K562 (cell line): ENCODE results near the gene PPIL1. TPM values are rescaled to one million over a fixed set of nuclear protein-coding genes. Genes with fewer than 3 reads are reported as not detected.
A peak's percentile ranks its signal among the peaks of the same experiment; 100 is the strongest.

Experiments used
- ETV6 ChIP-seq, 3 experiments: fragments of 150-350 bp in 1 of 3; sonication (generic) in 1 of 3; formaldehyde crosslinking in 1 of 3; IDR thresholded peaks; 2 replicates each; pipeline versions ENCODE4 v1.6.1 to v1.8.0; 2014 to 2022; ENCODE audit warnings: borderline replicate concordance in 2 of 3, low read depth in 2 of 3, antibody characterized with exemption in 1 of 3, low read length in 1 of 3, mild to moderate bottlenecking in 1 of 3, missing genetic modification reagents in 1 of 3
- EWSR1 ChIP-seq: fragments of 450-650 bp; IDR thresholded peaks from 2 replicates; pipeline ENCODE4 v1.6.1; 2018; ENCODE audit warnings: borderline replicate concordance, mild to moderate bottlenecking, low read depth, moderate library complexity; ENCODE audit not compliant: partially characterized antibody
- FOSL1 ChIP-seq: fragments of 200-800 bp; sonication (Bioruptor generic); conservative IDR thresholded peaks from 2 replicates; pipeline ENCODE4 v1.6.1; 2016; ENCODE audit warnings: missing genetic modification characterization, missing compliant biosample characterization
- HDAC2 ChIP-seq: fragments of 450-650 bp; IDR thresholded peaks from 2 replicates; pipeline ENCODE4 v1.6.1; 2016; ENCODE audit warnings: mild to moderate bottlenecking
- MTF1 ChIP-seq: fragments of 250-450 bp; sonication (Bioruptor Pico); IDR thresholded peaks from 2 replicates; pipeline ENCODE4 v1.9.0; 2021; ENCODE audit warnings: moderate library complexity, mild to moderate bottlenecking, inconsistent platforms, borderline replicate concordance
- NEUROD1 ChIP-seq: fragments of 150-350 bp; IDR thresholded peaks from 2 replicates; pipeline ENCODE4 v1.6.1; 2014; ENCODE audit warnings: borderline replicate concordance, low read length, low read depth; ENCODE audit not compliant: partially characterized antibody
- ZBED1 ChIP-seq: IDR thresholded peaks from 2 replicates; pipeline ENCODE4 v1.6.1; 2014
- ZBTB17 ChIP-seq: fragments of 450-650 bp; formaldehyde crosslinking; IDR thresholded peaks from 2 replicates; pipeline ENCODE4 v1.4.0; 2020; ENCODE audit warnings: mild to moderate bottlenecking
- ZKSCAN1 ChIP-seq: fragments of 150-350 bp; IDR thresholded peaks from 2 replicates; pipeline ENCODE4 v1.6.1; 2016; ENCODE audit warnings: low read depth, low read length
- ZMIZ1 ChIP-seq, 2 experiments: fragments of 150-350 bp in 1 of 2; IDR thresholded peaks; 2 replicates each; pipeline ENCODE4 v1.6.1; 2012 to 2016; ENCODE audit warnings: low read depth in 2 of 2, low read length in 2 of 2, mild to moderate bottlenecking in 1 of 2, moderate library complexity in 1 of 2
- ZNF121 ChIP-seq: sonication (generic); formaldehyde crosslinking; conservative IDR thresholded peaks from 2 replicates; pipeline ENCODE4 v1.8.0; 2022; ENCODE audit warnings: missing genetic modification reagents
- ZNF398 ChIP-seq: fragments of 250-450 bp; sonication (Bioruptor Pico); IDR thresholded peaks from 2 replicates; pipeline ENCODE4 v1.8.0; 2021; ENCODE audit warnings: moderate library complexity, mild to moderate bottlenecking, inconsistent platforms
- ZNF436 ChIP-seq: fragments of 250-450, 450-650 bp; sonication (Bioruptor Pico); formaldehyde crosslinking; IDR thresholded peaks from 2 replicates; pipeline ENCODE4 v1.7.0; 2020; ENCODE audit warnings: mild to moderate bottlenecking
- ZNF584 ChIP-seq: fragments of 200-800 bp; sonication (Bioruptor generic); IDR thresholded peaks from 2 replicates; pipeline ENCODE4 v1.6.1; 2016; ENCODE audit warnings: low read depth, mild to moderate bottlenecking, missing genetic modification characterization, missing compliant biosample characterization
- ZNF717 ChIP-seq: fragments of 250-450 bp; sonication (Bioruptor Pico); IDR thresholded peaks from 2 replicates; pipeline ENCODE4 v1.5.0; 2021
- ZNF740 ChIP-seq, 3 experiments: fragments of 200-800 bp in 1 of 3; sonication (Bioruptor generic) in 1 of 3; sonication (generic) in 1 of 3; formaldehyde crosslinking in 1 of 3; IDR thresholded peaks; 2 replicates each; pipeline versions ENCODE4 v1.6.1 to v1.8.0; 2016 to 2022; ENCODE audit warnings: mild to moderate bottlenecking in 2 of 3, missing compliant biosample characterization in 2 of 3, missing genetic modification characterization in 2 of 3, missing genetic modification reagents in 1 of 3
- ZNF75A ChIP-seq: fragments of 450-650 bp; formaldehyde crosslinking; IDR thresholded peaks from 2 replicates; pipeline ENCODE4 v1.4.0; 2020; ENCODE audit warnings: mild to moderate bottlenecking
- polyA plus RNA-seq, 8 experiments: library from polyadenylated mRNA; depleted of rRNA in 4 of 8; stranded (reverse) in 5 of 8; unstranded in 3 of 8; fragments of >200 nt; fragmentation: Nextera tagmentation in 2 of 8; fragmentation: Illumina TruSeq in 1 of 8; extraction: Ambion mirVana in 2 of 8; extraction: Trizol in 1 of 8; gene quantifications; 2 replicates each; pipeline versions ENCODE4 v1.2.1 to v1.2.3, GENCODE V29; 2011 to 2014; ENCODE audit warnings: inconsistent platforms in 1 of 8, missing spikeins in 1 of 8
- total RNA-seq, 7 experiments: library from RNA; depleted of rRNA in 6 of 7; stranded (reverse); fragments of >200 nt in 6 of 7; fragmentation: Illumina TruSeq in 2 of 7; extraction: Trizol in 2 of 7; gene quantifications; 2 replicates each; pipeline versions ENCODE4 v1.2.1 to v1.2.3, GENCODE V29; 2011 to 2021; ENCODE audit warnings: low replicate concordance in 1 of 7
- TF ChIP-seq, protein P1 (sequence below): sonication (generic); formaldehyde crosslinking; IDR thresholded peaks from 2 replicates; pipeline ENCODE4 v1.8.1; 2023; ENCODE audit warnings: mild to moderate bottlenecking, missing genetic modification reagents, moderate library complexity

PPIL1 gene
- total and polyA plus RNA-seq, 9 of the 15 experiments (the other 6 are each of a cell fraction or from before 2014, with no cell fraction given), result 65.8 to 205 (median 130) TPM

- TF ChIP-seq ZNF740 (CRISPR knock-in tag; IDR thresholded peaks at IDR 0.05) (peak; percentile 42; the same call in 1 of the 2 replicates), ZNF740 (tag; IDR thresholded peaks at IDR 0.05) (no peak; a peak in 1 of 4 replicates), ZBTB17 (0 out of 2 replicates have a peak, but pooled peaks have one; percentile 35), MTF1 (CRISPR knock-in tag) (no peak), ETV6 (IDR thresholded peaks at IDR 0.05; ENCODE audit: borderline replicate concordance in 1 of 2, low read depth in 2 of 2, low read length in 1 of 2) (peak in 1 of 2 experiments; percentile 42; a peak in 1 of 4 replicates), ETV6 (CRISPR knock-in tag; IDR thresholded peaks at IDR 0.05; ENCODE audit: borderline replicate concordance) (no peak), ZNF75A (CRISPR knock-in tag) (no peak), FOSL1 (tag) (peak; percentile 27; the same call in 1 of the 2 replicates), NEUROD1 (peak; percentile 58), EWSR1 (no peak), ZNF584 (CRISPR knock-in tag) (peak; percentile 67; the same call in 1 of the 2 replicates), ZBED1 (no peak), ZNF121 (CRISPR knock-in tag) (no peak), ZNF717 (no peak), ZNF398 (CRISPR knock-in tag) (no peak), HDAC2 (peak; percentile 93), ZNF436 (no peak), ZMIZ1 (IDR thresholded peaks at IDR 0.05; ENCODE audit: low read depth in 2 of 2, low read length in 2 of 2) (no peak), ZKSCAN1 (0 out of 2 replicates have a peak, but pooled peaks have one; percentile 63)
- TF ChIP-seq, protein P1, sequence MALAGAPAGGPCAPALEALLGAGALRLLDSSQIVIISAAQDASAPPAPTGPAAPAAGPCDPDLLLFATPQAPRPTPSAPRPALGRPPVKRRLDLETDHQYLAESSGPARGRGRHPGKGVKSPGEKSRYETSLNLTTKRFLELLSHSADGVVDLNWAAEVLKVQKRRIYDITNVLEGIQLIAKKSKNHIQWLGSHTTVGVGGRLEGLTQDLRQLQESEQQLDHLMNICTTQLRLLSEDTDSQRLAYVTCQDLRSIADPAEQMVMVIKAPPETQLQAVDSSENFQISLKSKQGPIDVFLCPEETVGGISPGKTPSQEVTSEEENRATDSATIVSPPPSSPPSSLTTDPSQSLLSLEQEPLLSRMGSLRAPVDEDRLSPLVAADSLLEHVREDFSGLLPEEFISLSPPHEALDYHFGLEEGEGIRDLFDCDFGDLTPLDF (CRISPR knock-in tag), result peak; percentile 19; the same call in 1 of the 2 replicates
Measured at GRCh38 chr6:36848658-36849441, 25.8 kb downstream of the PPIL1 start (continued).
